Neural cell (in vitro differentiated cells): ENCODE measurements around the gene GNG7.

Experiments used
- CTCF ChIP-seq: fragments of 450-650 bp; IDR thresholded peaks from 2 replicates; pipeline ENCODE4 v1.5.1; 2014; ENCODE audit warnings: antibody characterized with exemption, mild to moderate bottlenecking, moderate library complexity; ENCODE audit not compliant: poor library complexity, severe bottlenecking
- POLR2AphosphoS5 ChIP-seq: IDR thresholded peaks from 2 replicates; pipeline ENCODE4 v1.6.1; 2012
- REST ChIP-seq: IDR thresholded peaks from 2 replicates; pipeline ENCODE4 v1.6.1; 2012; ENCODE audit warnings: borderline replicate concordance
- SMC3 ChIP-seq: fragments of 450-650 bp; conservative IDR thresholded peaks from 2 replicates; pipeline ENCODE4 v1.6.1; 2014; ENCODE audit warnings: antibody characterized with exemption, mild to moderate bottlenecking, moderate library complexity; ENCODE audit not compliant: poor library complexity
- TAF1 ChIP-seq: IDR thresholded peaks from 2 replicates; pipeline ENCODE4 v1.6.1; 2012; ENCODE audit warnings: low read depth

- TF ChIP-seq REST (no peak), CTCF (no peak), TAF1 (no peak), POLR2AphosphoS5 (no peak), SMC3 (no peak)
These were observed 109.7 kb downstream of the GNG7 start for GRCh38 chr19:2592824-2593223.
